AG09309 (cell line): Measurements from ENCODE around the gene MYO1C.
"Not testable (repeated sequence)": the region's sequence is repeated elsewhere in the genome, so short reads cannot be mapped to it uniquely, and the experiment has no call there.

ENCODE experiments used
- DNase-seq: peaks from one replicate; pipeline ENCODE4 v3.0.0-alpha.2; 2010; ENCODE audit warnings: low read depth
- H3K4me3 ChIP-seq: 2 replicates; pipeline ENCODE4 v1.5.1; 2011; ENCODE audit warnings: mild to moderate bottlenecking, low read depth, low read length, moderate library complexity; ENCODE audit not compliant: control insufficient read depth
- CTCF ChIP-seq: IDR thresholded peaks from 2 replicates; pipeline ENCODE4 v1.5.1; 2011; ENCODE audit warnings: mild to moderate bottlenecking, low read depth, low read length, inconsistent platforms; ENCODE audit not compliant: insufficient read depth, control insufficient read depth; ENCODE audit errors: missing control alignments

The MYO1C gene

DNA sequence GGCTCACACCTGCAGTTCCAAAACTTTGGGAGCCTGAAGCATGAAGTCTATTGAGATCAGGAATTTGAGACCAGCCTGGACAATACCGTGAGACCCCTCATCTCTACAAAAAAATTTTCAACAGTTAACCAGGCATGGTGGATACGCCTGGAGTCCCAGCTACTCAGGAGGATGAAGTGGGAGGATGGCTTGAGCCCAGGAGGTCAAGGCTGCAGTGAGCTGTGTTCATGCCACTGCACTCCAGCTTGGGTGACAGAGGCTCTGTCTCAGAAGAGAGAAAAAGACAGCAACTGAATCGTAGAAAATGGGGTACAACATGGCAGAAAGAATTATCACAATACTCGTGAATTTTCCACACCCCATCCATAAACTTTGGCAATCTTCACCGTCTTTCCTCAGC lies 39.6 kb downstream of the MYO1C start:
- no peak for TF ChIP-seq CTCF
- no peak overlapping the region for H3K4me3 ChIP-seq
- DNase-seq = no peak

- DNase-seq, H3K4me3 ChIP-seq: not testable (repeated sequence)
Measured at GRCh38 chr17:1450261-1450660, 42.2 kb downstream of the MYO1C start.

GRCh38 chr17:1449412-1449967 lies 43.0 kb downstream of the MYO1C start:
- DNase-seq = no peak
- TF ChIP-seq CTCF = no peak
- no peak overlapping the region for H3K4me3 ChIP-seq

DNA sequence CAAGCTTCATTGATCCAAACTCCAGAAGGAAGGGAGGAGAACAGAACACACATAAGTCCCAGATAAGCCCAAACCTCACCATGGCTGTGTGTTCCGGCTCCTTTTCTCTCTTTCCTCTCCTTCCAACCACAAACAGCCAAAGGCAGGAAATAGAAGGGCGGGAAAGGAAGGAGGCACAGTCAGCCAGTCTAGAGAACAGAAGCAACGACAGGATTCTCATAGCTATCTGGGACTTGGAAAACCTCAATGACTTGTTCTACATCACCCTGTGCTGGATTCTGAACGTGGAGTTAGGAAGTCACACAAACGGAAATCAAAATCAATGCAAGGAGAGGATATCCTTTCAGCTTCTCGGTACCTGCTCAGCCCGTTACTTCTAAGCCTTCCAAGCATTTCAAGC lies 45.4 kb downstream of the MYO1C start:
- no peak for DNase-seq
- no peak for TF ChIP-seq CTCF
- no peak overlapping the region for H3K4me3 ChIP-seq

DNA sequence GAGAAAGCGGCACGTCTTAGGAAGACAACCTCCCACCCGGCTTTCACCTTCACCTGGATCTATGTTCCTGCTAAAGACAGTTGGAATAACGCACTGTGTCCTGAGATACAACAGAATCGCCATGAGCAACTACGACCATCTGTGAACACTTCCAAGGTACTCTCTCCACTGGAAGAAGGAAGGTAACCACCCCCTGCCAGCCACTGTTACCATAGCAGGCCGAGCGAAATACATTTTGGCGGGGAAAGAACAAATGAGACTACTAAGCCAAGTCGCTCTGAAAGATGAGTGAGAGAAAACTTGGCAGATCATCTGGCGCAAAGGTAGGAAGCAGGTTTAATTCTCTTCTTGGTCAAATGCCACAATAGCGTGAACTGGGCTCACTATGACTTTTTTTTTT lies 46.3 kb downstream of the MYO1C start:
- TF ChIP-seq CTCF = no peak
- no peak overlapping the region for H3K4me3 ChIP-seq
- DNase-seq = no peak

- not testable (repeated sequence) for DNase-seq, H3K4me3 ChIP-seq
Measured at GRCh38 chr17:1445695-1446094, 46.8 kb downstream of the MYO1C start.

DNA sequence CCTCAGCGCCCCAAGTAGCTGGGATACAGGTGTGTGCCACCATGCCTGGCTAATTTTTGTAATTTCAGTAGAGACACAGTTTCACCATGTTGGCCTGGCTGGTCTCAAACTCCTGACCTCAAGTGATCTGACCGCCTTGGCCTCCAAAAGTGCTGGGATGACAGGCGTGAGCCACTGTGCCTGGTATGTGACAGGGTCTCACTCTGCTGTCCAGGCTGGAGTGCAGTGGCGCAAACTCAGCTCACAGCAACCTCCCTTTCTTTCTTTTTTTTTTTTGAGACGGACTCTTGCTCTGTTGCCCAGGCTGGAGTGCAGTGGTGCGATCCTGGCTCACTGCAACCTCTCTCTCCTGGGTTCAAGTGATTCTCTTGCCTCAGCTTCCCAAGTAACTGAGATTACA lies 49.8 kb downstream of the MYO1C start:
- DNase-seq, H3K4me3 ChIP-seq: not testable (repeated sequence)

- no peak overlapping the region for H3K4me3 ChIP-seq
- no peak for DNase-seq
- TF ChIP-seq CTCF = no peak
Measured at GRCh38 chr17:1442187-1442586, 50.3 kb downstream of the MYO1C start.
